ENCODE results near the gene IGFBP6.
A peak's percentile ranks its signal among the peaks of the same experiment; 100 is the strongest.

DNA sequence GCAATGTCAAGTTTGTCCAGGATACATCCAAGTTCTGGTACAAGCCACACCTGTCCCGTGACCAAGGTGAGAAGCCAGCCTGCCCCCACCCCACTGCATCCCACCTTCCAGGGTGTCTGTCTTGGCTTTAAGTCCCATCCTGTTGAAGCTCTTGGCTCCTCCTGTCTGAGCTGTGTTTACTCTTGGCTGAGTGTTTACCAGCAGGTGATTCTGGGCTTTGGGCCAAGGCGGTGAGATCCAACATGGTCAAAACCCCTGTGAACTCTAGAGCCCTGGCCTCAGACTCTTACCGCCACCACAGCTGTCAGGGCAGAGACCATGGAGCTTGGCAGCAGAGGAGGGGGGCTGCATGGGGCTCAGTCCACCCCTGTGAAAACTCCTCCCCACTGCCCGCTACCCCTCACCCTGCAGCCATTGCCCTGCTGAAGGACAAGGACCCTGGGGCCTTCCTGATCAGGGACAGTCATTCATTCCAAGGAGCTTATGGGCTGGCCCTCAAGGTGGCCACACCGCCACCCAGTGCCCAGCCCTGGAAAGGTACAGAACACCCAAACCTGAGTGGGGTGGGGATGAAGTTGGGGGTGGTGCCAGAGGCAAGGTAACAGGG lies 36.0 kb upstream of the IGFBP6 start:
- TF ChIP-seq, protein P1, sequence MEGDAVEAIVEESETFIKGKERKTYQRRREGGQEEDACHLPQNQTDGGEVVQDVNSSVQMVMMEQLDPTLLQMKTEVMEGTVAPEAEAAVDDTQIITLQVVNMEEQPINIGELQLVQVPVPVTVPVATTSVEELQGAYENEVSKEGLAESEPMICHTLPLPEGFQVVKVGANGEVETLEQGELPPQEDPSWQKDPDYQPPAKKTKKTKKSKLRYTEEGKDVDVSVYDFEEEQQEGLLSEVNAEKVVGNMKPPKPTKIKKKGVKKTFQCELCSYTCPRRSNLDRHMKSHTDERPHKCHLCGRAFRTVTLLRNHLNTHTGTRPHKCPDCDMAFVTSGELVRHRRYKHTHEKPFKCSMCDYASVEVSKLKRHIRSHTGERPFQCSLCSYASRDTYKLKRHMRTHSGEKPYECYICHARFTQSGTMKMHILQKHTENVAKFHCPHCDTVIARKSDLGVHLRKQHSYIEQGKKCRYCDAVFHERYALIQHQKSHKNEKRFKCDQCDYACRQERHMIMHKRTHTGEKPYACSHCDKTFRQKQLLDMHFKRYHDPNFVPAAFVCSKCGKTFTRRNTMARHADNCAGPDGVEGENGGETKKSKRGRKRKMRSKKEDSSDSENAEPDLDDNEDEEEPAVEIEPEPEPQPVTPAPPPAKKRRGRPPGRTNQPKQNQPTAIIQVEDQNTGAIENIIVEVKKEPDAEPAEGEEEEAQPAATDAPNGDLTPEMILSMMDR (IDR thresholded peaks at IDR 0.05) = peak in 2 of 4 donors; percentile 5 to 38
- TF ChIP-seq POLR2A (IDR thresholded peaks at IDR 0.05) = no peak

Data from right lobe of liver (tissue), 4 donors.